Measurements from ENCODE around the gene LDLRAD4.

DNA sequence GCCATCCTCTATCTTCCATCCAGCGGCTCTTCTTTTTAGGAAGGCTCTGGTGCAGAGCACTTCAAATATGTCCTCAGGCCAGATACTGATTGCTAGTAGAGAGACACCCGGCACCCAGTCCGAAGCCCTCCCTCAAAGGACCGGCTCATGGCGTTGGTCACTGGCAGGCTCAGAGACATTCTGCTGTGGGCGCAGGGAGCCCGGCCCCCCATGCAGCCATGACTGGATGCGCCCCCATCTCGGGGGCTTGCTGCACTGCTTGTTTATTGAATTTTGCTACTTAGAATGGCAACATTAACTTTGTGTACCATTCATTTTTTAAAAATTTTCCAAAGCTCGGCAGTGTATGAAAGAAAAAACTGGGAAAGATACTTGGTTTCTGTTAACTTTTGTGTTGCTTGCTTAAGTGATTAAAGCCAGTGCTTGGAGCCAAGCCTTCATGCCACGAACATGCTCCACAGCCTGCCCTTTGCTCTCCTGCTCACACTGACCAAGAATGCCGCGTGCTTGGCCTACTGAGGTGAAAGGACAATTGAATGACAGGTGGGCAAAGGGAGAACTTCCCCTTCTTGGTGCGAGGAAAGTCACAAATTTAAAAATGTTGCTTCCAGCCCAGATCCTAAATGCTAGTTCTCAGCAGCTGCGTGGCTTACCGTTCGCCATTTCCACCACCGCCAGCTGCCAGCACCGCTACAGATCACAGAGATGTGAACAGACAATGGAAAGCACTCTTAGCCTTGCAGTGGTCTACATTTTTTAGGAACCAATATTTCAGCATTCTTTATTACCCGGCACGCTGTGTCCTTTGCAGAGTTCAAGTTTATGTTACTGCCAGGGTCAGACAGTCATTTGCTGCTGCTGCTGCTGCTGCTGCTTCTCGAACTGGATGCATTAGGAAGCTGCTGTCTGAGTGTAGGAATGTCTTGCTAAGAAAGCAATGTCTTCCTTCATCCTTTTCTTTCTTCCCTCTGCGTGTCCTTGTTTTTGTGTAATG, 431.1 kb downstream of the LDLRAD4 start:
- TF ChIP-seq CTCF (IDR thresholded peaks at IDR 0.05; ENCODE audit: insufficient read depth, low read length, poor library complexity, severe bottlenecking) (no peak), EZH2phosphoT487 (conservative IDR thresholded peaks at IDR 0.05; ENCODE audit: low read length) (no peak)

All from SU-DHL-6 (cell line).